WTC11 (cell line): ENCODE measurements around the gene SPSB2. TPM values are rescaled to one million over a fixed set of nuclear protein-coding genes. Genes with fewer than 3 reads are reported as not detected.

Experiments used
- ATAC-seq: fragments of 200-7000 bp; cut with Tn5 transposase; 2 replicates; pipeline ENCODE4 v1.10.0; 2021; ENCODE audit warnings: mild to moderate bottlenecking, moderate library complexity
- CTCF ChIA-PET: fragments of 300-600 bp; sonication (Branson Sonifier 250); formaldehyde crosslinking; loops from one replicate; lab custom pipeline; 2021; ENCODE audit warnings: antibody characterized with exemption; lab: Charles Lee
- POLR2A ChIA-PET: fragments of 350-600 bp; sonication (Branson Sonifier 250); formaldehyde crosslinking; loops from one replicate; lab custom pipeline; 2021; ENCODE audit warnings: antibody characterized with exemption; lab: Charles Lee
- DNase-seq: peaks from one replicate; pipeline ENCODE4 v3.0.0; 2021; ENCODE audit warnings: low spot score
- H3K27ac Mint-ChIP-seq: 2 replicates; pipeline ENCODE4 v1.8.0; 2021; ENCODE audit warnings: mixed read lengths
- H3K27me3 Mint-ChIP-seq: 2 replicates; pipeline ENCODE4 v1.8.0; 2021; ENCODE audit warnings: low read depth, mild to moderate bottlenecking, moderate library complexity, mixed read lengths
- H3K36me3 Mint-ChIP-seq: 2 replicates; pipeline ENCODE4 v1.8.0; 2021; ENCODE audit warnings: mixed read lengths
- H3K4me1 Mint-ChIP-seq: 2 replicates; pipeline ENCODE4 v1.8.0; 2022; ENCODE audit warnings: mixed read lengths
- H3K4me3 Mint-ChIP-seq: 2 replicates; pipeline ENCODE4 v1.8.0; 2021; ENCODE audit warnings: mild to moderate bottlenecking, moderate library complexity, mixed read lengths
- H3K9me3 Mint-ChIP-seq: 2 replicates; pipeline ENCODE4 v1.8.0; 2021; ENCODE audit warnings: mixed read lengths
- AFF4 ChIP-seq: sonication (generic); formaldehyde crosslinking; IDR thresholded peaks from 2 replicates; pipeline ENCODE4 v1.8.1; 2023; ENCODE audit warnings: mild to moderate bottlenecking, missing genetic modification reagents, borderline replicate concordance
- CBFB ChIP-seq: sonication (generic); formaldehyde crosslinking; IDR thresholded peaks from 2 replicates; pipeline ENCODE4 v1.8.1; 2022; ENCODE audit warnings: mild to moderate bottlenecking, low read depth, missing genetic modification reagents
- CDX4 ChIP-seq: fragments of 250-450 bp; sonication (Bioruptor Pico); IDR thresholded peaks from 2 replicates; pipeline ENCODE4 v1.9.0; 2021; ENCODE audit warnings: moderate library complexity, mild to moderate bottlenecking, inconsistent platforms, borderline replicate concordance
- CTCF ChIP-seq: fragments of 200-600 bp; IDR thresholded peaks from 2 replicates; pipeline ENCODE4 v1.8.0; 2022; ENCODE audit warnings: antibody characterized with exemption
- E2F4 ChIP-seq: sonication (generic); formaldehyde crosslinking; IDR thresholded peaks from 2 replicates; pipeline ENCODE4 v1.8.1; 2022; ENCODE audit warnings: low read depth, mild to moderate bottlenecking, moderate library complexity, missing genetic modification reagents, borderline replicate concordance
- FOXP1 ChIP-seq: sonication (generic); formaldehyde crosslinking; IDR thresholded peaks from 2 replicates; pipeline ENCODE4 v1.8.0; 2022; ENCODE audit warnings: missing genetic modification reagents, mild to moderate bottlenecking, moderate library complexity, borderline replicate concordance
- GABPB1 ChIP-seq: sonication (generic); formaldehyde crosslinking; IDR thresholded peaks from 2 replicates; pipeline ENCODE4 v1.8.1; 2023; ENCODE audit warnings: mild to moderate bottlenecking, missing genetic modification reagents
- JUN ChIP-seq: sonication (generic); formaldehyde crosslinking; IDR thresholded peaks from 2 replicates; pipeline ENCODE4 v1.8.0; 2023; ENCODE audit warnings: mild to moderate bottlenecking, missing genetic modification reagents
- NFE2L1 ChIP-seq: sonication (generic); formaldehyde crosslinking; IDR thresholded peaks from 2 replicates; pipeline ENCODE4 v1.8.1; 2023; ENCODE audit warnings: missing genetic modification reagents
- NR1H2 ChIP-seq: sonication (generic); formaldehyde crosslinking; IDR thresholded peaks from 2 replicates; pipeline ENCODE4 v1.9.0; 2021; ENCODE audit warnings: mild to moderate bottlenecking, moderate library complexity, missing genetic modification reagents
- NR3C1 ChIP-seq: sonication (generic); formaldehyde crosslinking; conservative IDR thresholded peaks from 2 replicates; pipeline ENCODE4 v1.8.1; 2023; ENCODE audit warnings: low read depth, mild to moderate bottlenecking, missing genetic modification reagents
- SOX15 ChIP-seq: fragments of 250-450 bp; sonication (Bioruptor Pico); IDR thresholded peaks from 2 replicates; pipeline ENCODE4 v1.9.0; 2021; ENCODE audit warnings: mild to moderate bottlenecking
- TEAD4 ChIP-seq: sonication (generic); formaldehyde crosslinking; IDR thresholded peaks from 2 replicates; pipeline ENCODE4 v1.8.0; 2022; ENCODE audit warnings: mild to moderate bottlenecking, missing genetic modification reagents
- USF1 ChIP-seq: sonication (generic); formaldehyde crosslinking; IDR thresholded peaks from 2 replicates; pipeline ENCODE4 v1.8.0; 2022; ENCODE audit warnings: mild to moderate bottlenecking, missing genetic modification reagents
- ZNF281 ChIP-seq: sonication (generic); formaldehyde crosslinking; IDR thresholded peaks from 2 replicates; pipeline ENCODE4 v1.8.0; 2023; ENCODE audit warnings: mild to moderate bottlenecking, missing genetic modification reagents
- ZNF317 ChIP-seq: sonication (generic); formaldehyde crosslinking; IDR thresholded peaks from 2 replicates; pipeline ENCODE4 v1.8.1; 2023; ENCODE audit warnings: low read depth, mild to moderate bottlenecking, moderate library complexity, missing genetic modification reagents, borderline replicate concordance
- ZNF416 ChIP-seq: fragments of 250-450 bp; sonication (Bioruptor Pico); IDR thresholded peaks from 2 replicates; pipeline ENCODE4 v1.9.0; 2021; ENCODE audit warnings: mild to moderate bottlenecking, inconsistent platforms
- ZNF671 ChIP-seq: fragments of 250-450 bp; sonication (Bioruptor Pico); IDR thresholded peaks from 2 replicates; pipeline ENCODE4 v1.8.0; 2021; ENCODE audit warnings: mild to moderate bottlenecking
- ZSCAN18 ChIP-seq: fragments of 250-450 bp; sonication (Bioruptor Pico); IDR thresholded peaks from 2 replicates; pipeline ENCODE4 v2.1.2; 2022; ENCODE audit warnings: mild to moderate bottlenecking, moderate library complexity
- total RNA-seq: library from RNA; stranded (reverse); gene quantifications from 3 replicates; pipeline ENCODE4 v1.2.3, GENCODE V29; 2021

The SPSB2 gene
- total RNA-seq, 1 experiment from 2014 or later: 25.5 TPM

GRCh38 chr12:6827437-6827911 is 45.6 kb downstream of the SPSB2 start (continued):
- TF ChIP-seq NR3C1 (no peak), TEAD4 (CRISPR knock-in tag) (no peak), NFE2L1 (CRISPR knock-in tag) (no peak), ZNF281 (CRISPR knock-in tag) (no peak), GABPB1 (no peak), SOX15 (CRISPR knock-in tag) (no peak), CBFB (CRISPR knock-in tag) (no peak)

- ChIA-PET CTCF (interaction anchor here (0.8 to 8.9 kb wide), 12 partner anchors 14 to 207 kb away, joined by 3 to 112 read pairs (median 4); partner anchors contain the start of genes GNB3, LAG3, MLF2 and PTMS), POLR2A (interaction anchor here (1.0 to 1.5 kb wide), 2 partner anchors 46 to 74 kb away, joined by 4 read pairs; partner anchors contain the start of genes MLF2 and SPSB2)
- Mint-ChIP-seq H3K9me3 (no peaks in the 10 kb centered on the region), H3K27me3 (peaks cover 41% of the 10 kb centered on the region), H3K4me1 (peaks cover 56% of the 10 kb centered on the region), H3K4me3 (peak overlapping the region; percentile 65), H3K36me3 (peaks cover 17% of the 10 kb centered on the region), H3K27ac (peak overlapping the region; percentile 35)
- ATAC-seq (no peak), DNase-seq (no peak)
- TF ChIP-seq NR1H2 (CRISPR knock-in tag) (no peak), CTCF (no peak), ZNF317 (CRISPR knock-in tag) (no peak), ZSCAN18 (CRISPR knock-in tag) (no peak), FOXP1 (CRISPR knock-in tag) (no peak), JUN (no peak), USF1 (CRISPR knock-in tag) (no peak)
These were observed 46.2 kb downstream of the SPSB2 start for GRCh38 chr12:6826734-6827436.

- DNase-seq: no peak
- H3K27ac Mint-ChIP-seq: no peak overlapping the region
- POLR2A ChIA-PET: interaction anchor here (1.5 kb wide), 1 partner anchor 48 kb away, joined by 3 read pairs; no protein-coding TSS in a partner anchor
- peaks cover 11% of the 10 kb centered on the region for H3K36me3 Mint-ChIP-seq
- CTCF ChIA-PET: interaction anchor here (0.9 to 8.9 kb wide), 5 partner anchors 43 to 74 kb away, joined by 3 to 112 read pairs (median 5); partner anchors contain the start of genes LAG3, MLF2 and PTMS
- peaks cover 42% of the 10 kb centered on the region for H3K27me3 Mint-ChIP-seq
- no peak overlapping the region for H3K4me3 Mint-ChIP-seq
- no peaks in the 10 kb centered on the region for H3K9me3 Mint-ChIP-seq
- peaks cover 57% of the 10 kb centered on the region for H3K4me1 Mint-ChIP-seq
- no peak for ATAC-seq
- TF ChIP-seq CDX4 (CRISPR knock-in tag) (no peak), AFF4 (no peak), ZNF671 (CRISPR knock-in tag) (no peak), ZNF416 (CRISPR knock-in tag) (no peak), E2F4 (CRISPR knock-in tag) (no peak)
These were observed 46.9 kb downstream of the SPSB2 start for GRCh38 chr12:6826125-6826733.
